NCI-H1048 (cell line): ENCODE measurements around the gene BTBD1.
"Not testable (repeated sequence)": the region's sequence is repeated elsewhere in the genome, so short reads cannot be mapped to it uniquely, and the experiment has no call there.

Experiments used
- DNase-seq: peaks from one replicate; lab custom pipeline; 2025; lab: John Stamatoyannopoulos, UW

The BTBD1 gene

DNA sequence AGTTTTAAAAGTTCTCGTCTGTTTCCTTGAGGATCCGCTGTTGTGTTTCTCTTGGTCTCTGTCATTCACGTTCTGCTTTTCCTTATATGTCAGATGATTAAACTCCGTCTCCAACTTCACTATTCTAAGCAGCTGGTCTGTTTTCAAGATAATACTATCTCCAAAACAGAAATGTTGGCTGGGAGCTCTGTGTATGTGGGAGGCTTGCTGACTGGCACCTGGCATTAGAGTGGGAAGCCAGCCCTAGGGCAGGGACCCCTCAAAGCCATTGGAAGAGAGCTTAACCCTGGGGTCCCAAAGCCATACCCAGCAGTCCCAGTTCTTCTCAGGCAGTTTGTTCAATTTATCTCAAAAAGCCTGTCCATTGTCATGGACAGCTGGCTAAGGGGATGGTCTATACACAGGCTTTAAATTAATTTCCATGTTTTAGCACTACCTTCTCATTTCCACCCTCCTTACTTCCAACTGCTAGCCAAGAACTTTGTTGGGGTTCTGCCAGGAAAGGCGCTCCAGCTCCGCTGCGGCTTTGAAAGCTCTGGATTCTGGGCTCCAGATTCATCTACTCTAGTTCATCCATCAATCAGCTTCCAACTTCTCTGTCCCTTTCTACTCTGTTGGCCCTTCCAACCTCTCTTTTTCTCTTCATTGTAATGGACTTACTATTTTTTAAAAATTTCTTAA is 9.2 kb downstream of the BTBD1 start:
- no peak for DNase-seq

DNA sequence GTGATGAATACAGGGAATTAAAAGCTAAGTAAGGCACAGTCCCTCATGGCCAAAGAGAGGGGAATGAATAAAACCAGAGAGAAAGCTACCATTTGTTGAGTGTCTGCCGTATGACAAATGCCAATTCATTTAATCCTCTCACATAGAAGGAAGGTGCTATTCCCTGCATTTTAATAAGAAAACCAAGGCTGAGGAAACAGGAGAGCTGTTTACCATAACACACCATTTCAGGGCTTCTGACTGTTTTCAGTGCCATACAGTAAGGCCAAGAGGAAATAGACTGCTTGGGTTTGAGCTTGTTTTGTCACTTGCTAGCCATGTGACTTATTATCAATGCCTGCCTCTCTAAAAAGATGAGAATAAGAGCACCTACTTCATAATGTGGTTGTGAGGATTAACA is 10.1 kb downstream of the BTBD1 start:
- no peak for DNase-seq

- no peak for DNase-seq
Measured at GRCh38 chr15:83053151-83053550, 13.9 kb downstream of the BTBD1 start.

DNA sequence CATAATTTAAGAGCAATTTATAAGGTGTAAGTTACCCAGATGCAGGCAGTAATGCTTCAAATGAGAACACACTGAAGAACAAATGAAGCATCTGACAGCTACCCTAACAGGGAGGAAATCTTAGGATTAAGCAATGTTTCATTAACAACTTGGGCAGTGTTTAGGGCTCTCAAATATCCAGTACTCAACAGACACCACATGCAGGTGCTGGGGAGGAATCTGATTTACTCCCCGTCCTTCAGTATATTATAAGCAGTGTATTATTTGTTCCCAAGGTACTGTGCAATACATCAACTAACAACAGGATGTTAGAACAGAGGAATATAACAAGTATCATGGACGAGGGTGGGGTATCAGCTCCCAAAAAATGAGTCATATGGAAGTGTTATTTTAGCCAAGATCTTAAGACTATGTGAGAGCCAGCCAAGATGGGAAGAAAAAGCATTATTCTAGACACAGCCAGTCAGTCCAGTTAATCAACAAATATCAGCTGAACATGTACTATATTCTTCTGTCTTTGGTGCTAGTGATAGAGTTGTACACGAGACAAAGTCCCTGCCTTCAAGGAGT is 20.4 kb downstream of the BTBD1 start:
- DNase-seq: no peak

DNA sequence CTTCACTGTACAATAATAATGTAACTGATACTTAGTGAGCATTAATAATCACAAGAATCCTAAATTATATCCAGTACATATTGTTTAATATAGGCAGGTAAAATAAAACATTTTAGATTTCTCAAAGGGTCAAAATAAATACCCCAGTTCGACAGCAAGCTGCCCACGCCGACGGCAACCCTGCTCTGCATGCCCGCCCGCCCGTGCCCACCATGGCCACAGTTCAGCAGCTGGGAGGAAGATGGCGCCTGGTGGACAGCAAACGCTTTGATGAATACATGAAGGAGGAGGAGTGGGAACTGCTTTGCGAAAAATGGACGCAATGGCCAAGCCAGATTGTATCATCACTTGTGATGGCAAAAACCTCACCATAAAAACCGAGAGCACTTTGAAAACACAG is 22.9 kb downstream of the BTBD1 start:
- DNase-seq: no peak

DNA sequence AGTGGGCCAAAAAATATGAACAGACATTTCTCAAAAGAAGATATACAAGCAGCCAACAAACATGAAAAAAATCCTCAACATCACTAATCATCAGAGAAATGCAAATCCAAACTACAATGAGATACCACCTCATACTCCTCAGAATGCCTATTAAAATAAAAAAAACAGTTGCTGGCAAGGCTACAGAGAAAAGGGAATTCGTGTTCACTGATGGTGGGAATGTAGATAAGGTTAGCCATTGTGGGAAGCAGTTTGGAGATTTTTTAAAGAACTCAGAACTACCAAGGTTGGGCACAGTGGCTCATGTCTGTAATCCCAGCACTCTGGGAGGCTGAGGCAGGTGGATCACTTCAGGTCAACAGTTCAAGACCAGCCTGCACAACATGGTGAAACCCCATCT is 27.8 kb downstream of the BTBD1 start:
- no peak for DNase-seq

GRCh38 chr15:83036253-83036652 is 30.8 kb downstream of the BTBD1 start:
- DNase-seq: no peak

DNA sequence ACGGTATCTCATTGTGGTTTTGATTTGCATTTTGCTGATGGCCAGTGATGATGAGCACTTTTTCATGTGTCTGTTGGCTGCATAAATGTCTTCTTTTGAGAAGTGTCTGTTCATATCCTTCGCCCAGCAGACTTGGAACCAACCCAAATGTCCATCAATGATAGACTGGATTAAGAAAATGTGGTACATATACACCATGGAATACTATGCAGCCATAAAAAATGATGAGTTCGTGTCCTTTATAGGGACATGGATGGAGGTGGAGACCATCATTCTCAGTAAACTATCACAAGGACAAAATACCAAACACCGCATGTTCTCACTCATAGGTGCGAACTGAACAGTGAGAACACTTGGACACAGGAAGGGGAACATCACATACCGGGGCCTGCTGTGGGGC is 35.8 kb downstream of the BTBD1 start:
- DNase-seq: not testable (repeated sequence)

- no peak for DNase-seq
Measured at GRCh38 chr15:83030021-83030420, 37.0 kb downstream of the BTBD1 start.

- no peak for DNase-seq
Measured at GRCh38 chr15:83018436-83018835, 48.6 kb downstream of the BTBD1 start.

- DNase-seq: no peak
Measured at GRCh38 chr15:83016906-83017305, 50.1 kb downstream of the BTBD1 start.

DNA sequence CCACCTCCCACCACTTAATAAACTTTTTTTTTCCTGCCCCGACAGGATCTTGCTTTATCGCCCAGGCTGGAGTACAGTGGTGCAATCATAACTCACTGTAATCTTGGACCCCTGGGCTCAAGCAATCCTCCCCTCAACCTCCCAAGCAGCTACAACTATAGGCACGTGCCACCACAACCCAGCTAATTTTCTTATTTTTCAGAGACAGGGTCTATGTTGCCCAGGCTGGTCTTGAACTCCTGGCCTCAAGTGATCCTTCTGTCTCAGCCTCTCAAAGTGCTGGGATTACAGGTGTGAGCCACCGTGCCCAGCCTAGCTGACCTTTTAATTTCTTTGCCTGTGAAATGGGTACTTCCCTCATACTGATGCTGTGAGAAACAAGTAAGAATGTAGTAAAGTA is 51.7 kb downstream of the BTBD1 start:
- DNase-seq: no peak

DNA sequence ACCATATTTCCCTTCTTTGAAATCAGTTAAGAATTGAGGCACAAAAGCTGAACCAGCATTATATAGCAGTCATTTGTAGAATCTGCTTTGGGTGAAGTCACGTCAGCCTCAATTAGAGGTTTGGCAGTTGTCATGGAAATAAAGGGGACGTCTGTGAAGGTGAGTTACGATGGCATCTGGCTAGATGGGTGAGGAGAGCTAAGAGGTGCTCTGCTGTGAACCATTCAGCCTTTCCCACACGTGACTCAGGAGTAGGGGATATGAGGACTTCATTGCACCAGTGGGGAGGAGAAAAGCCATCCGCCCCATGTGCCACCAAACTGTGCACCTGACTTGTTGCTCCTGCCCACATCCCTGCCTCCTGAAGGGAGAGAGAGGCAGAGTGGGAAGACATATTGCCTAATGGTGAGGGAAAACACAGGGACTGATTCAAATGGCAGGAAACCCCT is 52.8 kb downstream of the BTBD1 start:
- no peak for DNase-seq

- DNase-seq: no peak
Measured at GRCh38 chr15:83012636-83013035, 54.4 kb downstream of the BTBD1 start.

- DNase-seq: no peak
Measured at GRCh38 chr15:83012076-83012426, 55.0 kb downstream of the BTBD1 start.

DNA sequence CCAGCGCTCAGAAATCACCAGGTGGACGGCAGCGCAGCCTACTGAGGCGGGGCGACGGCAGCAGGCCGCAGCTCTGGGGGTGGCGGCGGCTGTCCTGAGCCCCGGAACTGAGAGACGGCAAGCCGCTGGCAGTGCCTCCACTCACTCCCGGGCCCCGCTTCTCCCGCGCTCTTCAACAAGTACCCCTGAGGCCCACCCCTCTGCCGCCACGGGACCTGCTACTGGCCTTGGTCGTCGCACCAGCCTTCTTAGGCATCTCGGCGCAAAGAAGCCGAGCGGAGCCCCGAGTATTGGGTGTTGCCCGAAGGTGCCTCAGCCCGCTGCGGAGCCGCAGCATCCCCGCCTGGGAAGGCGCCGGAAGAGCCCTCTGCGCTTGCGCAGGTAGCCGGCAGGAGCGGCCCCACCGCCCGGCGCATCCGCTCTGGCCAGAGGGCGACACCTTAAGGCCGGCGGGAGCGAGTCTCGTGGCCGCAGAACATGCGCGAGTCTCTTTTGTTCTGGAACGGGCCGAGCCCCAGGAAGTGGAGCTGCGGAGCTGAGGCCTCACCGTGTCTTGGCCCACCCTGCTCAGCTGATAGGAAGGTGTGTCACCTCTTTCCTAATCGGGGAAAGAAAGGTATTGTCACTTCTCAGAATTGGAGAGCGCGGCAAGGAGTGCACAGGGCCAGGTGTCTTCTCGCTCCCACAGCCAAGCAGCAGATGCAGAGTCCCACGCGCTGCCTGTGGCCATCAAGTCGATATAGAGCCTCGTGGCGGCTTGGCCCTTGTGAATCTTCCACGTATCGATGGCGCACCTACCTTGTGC is 55.6 kb downstream of the BTBD1 start, which contains the start of gene C15orf40:
TSS of gene C15orf40 (minus strand) at position 369 of the 805 bp plus-strand sequence. CDS start at position 337, 32 bp downstream.
- DNase-seq: peak; percentile 74

DNA sequence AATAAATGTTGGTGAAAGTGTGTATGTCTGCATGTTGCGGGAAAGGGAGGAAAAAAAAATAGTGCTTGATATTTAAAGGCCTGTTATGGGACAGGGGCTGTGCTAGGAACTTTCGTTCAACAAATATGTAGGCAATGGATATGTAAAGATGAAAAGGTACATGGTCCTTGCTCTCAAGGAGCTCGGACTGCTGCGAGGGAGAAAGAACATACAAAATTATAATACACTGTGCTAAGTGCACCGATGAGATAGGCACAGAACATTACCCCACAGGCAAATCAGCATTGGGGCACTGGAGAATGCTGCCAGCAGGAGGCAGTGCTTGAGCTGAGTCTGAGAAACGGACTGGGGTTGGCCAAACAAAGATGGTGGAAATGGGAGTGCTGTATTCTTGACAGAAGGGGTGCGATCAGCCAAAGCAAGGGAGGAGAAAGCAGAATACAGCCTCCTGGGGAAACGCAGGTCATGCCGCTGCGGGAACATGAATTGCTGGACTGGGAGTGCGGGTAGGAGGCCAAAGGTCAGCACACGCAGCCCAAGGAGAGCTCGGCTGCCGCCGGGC is 56.3 kb downstream of the BTBD1 start:
- peak; percentile 44 for DNase-seq

GRCh38 chr15:83000672-83001031 is 66.4 kb downstream of the BTBD1 start:
- DNase-seq: not testable (repeated sequence)

DNA sequence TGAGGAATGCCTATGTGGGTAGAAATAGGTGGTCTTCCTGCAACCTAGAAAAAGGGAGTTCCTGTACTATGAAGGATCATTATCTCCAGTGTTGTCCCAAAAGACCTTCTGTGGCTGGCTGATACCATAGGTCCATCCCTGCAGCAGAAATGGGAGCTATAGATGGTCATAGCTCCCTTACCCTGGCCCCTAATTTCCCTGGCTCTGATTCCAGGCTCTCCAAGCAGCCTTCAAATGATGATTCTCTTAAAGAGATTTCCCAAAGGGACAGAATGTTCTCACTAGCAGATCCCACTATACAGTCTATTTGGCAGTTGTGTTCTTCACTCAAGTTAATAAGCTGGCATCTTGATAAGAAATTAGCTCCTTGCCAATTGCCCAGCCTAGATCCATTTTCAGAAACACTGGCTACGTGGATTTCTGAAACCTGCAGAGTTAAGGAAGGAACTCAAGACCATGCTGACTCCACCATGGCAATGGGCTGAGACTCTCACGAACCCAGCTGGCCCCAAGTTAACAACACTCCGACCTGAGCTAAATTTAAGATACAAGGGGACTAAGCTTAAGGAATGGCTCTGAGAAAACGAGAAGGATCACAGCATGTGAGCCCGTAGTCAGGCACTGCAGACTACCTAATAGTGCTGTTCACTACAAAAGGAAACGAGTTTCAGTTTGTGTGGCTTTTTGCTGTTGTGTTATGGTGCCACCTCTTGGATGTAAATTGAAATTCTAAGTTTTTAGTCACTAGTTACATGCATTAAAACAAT is 67.0 kb downstream of the BTBD1 start:
- DNase-seq: no peak

GRCh38 chr15:82999426-82999825 is 67.6 kb downstream of the BTBD1 start:
- DNase-seq: no peak

DNA sequence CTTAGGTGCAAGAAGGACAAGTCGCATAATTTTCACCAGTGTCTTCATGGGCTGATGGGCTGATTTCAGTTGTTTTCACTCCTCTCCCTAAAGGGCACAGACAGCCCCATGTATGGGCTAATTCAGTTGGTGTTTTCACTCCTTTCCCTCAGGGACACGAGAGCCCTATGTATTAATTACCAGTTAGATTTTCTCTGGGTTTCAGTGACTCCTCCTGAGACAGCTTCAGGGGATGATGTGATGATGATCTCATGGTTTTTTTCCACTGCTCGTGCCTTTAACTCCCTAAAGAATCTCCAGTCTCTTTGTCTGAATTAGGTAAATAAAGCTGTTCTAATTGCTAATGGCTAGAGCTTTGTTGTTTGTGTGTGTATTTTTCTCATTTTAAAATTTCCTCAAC is 71.1 kb downstream of the BTBD1 start:
- DNase-seq: no peak

DNA sequence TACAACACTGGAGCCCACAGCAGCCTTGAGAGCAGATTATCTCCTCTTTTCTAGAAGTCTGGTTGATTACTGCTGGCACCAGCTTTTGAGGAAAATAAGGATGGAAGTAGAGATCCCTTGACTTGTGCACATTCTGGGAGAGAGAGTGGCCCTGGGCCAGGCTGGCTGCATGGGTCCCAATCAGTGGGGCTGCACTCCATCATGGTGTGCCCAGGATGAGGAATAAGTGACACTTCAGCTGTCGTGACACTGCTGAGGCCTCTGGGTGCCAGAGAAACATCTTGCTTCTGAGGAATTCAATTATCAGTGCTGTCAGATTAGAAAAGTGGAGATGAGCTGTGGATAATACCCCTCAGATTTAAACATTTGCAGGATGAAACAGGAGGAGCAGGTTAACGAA is 72.0 kb downstream of the BTBD1 start:
- no peak for DNase-seq
